Spleen (tissue), 7 donors: Measurements from ENCODE around the gene TAS2R31.

ENCODE experiments used
- CTCF ChIP-seq, 11 experiments: fragments of 200-600 bp in 7 of 11; fragments of 450-650 bp in 4 of 11; sonication (generic) in 4 of 11; IDR thresholded peaks in 8 of 11; conservative IDR thresholded peaks in 3 of 11; 1 replicate in 7 of 11; 2 replicates in 4 of 11; pipeline versions ENCODE4 v1.4.0 to v1.8.0; 2016 to 2021; ENCODE audit warnings: antibody characterized with exemption in 11 of 11, inconsistent platforms in 4 of 11, mild to moderate bottlenecking in 1 of 11
- POLR2A ChIP-seq, 3 donors: fragments of 450-650 bp; IDR thresholded peaks; one replicate each; pipeline ENCODE4 v1.5.1; 2017; ENCODE audit warnings: antibody characterized with exemption in 3 of 3, mild to moderate bottlenecking in 1 of 3
- donor health status: DM: no; HTN: no; CAD: no; lungs with moderate emphysema.
- donor health status: DM: no; HTN: no; CAD: no.
- donor health status: DM: no; HTN: no; CAD: no.

- TF ChIP-seq POLR2A (IDR thresholded peaks at IDR 0.05): no peak
- TF ChIP-seq CTCF (IDR thresholded peaks at IDR 0.05 in 8 of 11, conservative IDR thresholded peaks at IDR 0.05 in 3 of 11): no peak
These were observed 36.3 kb upstream of the TAS2R31 start for GRCh38 chr12:11067514-11067913.
